Measurements from ENCODE around the gene PRDM12.

The PRDM12 gene

GRCh38 chr9:130632841-130633240, 31.6 kb upstream of the PRDM12 start:
- H2BK120ac ChIP-seq (ENCODE audit: low read depth, low read length) = no peak overlapping the region
- no peak overlapping the region for H2AK5ac ChIP-seq (ENCODE audit: low read depth, low read length)
- H3K36me3 ChIP-seq (replicated peaks in 1 of 2; ENCODE audit: control insufficient read depth in 2 of 2, insufficient read depth in 2 of 2, low read length in 2 of 2) = peaks cover 48 to 87% of the 10 kb centered on the region in 2 donors
- no peak overlapping the region for H4K91ac ChIP-seq (ENCODE audit: low read depth, low read length, poor library complexity)
- no CpG with 5 or more reads among the region's 7 CpGs for WGBS, 2 donors (ENCODE audit: extremely low coverage in 2 of 2, insufficient read length in 2 of 2, insufficient replicate concordance in 1 of 2)
- H2BK15ac ChIP-seq (ENCODE audit: low read length) = no peak overlapping the region
- H3K4me2 ChIP-seq (ENCODE audit: insufficient read depth, low read length, poor library complexity, severe bottlenecking) = no peak overlapping the region
- no peak overlapping the region for H4K8ac ChIP-seq (ENCODE audit: low read depth, low read length)
- H3K23ac ChIP-seq (ENCODE audit: low read depth, low read length, poor library complexity) = no peak overlapping the region
- H3K9ac ChIP-seq (ENCODE audit: low read depth, low read length, poor library complexity) = no peak overlapping the region
- H3K9me3 ChIP-seq (replicated peaks in 1 of 2; ENCODE audit: control insufficient read depth in 2 of 2, insufficient read depth in 1 of 2, low read depth in 1 of 2, low read length in 2 of 2) = no peaks in the 10 kb centered on the region
- peaks cover 9% of the 10 kb centered on the region for H3K79me1 ChIP-seq (ENCODE audit: low read depth, low read length)
- no peak overlapping the region for H2BK12ac ChIP-seq (ENCODE audit: low read length)
- H2BK5ac ChIP-seq (ENCODE audit: low read length) = no peak overlapping the region
- no peak overlapping the region for H3K27ac ChIP-seq (replicated peaks; ENCODE audit: low read length)
- H3K4ac ChIP-seq (ENCODE audit: low read length) = no peak overlapping the region
- no peak overlapping the region for H3K4me3 ChIP-seq (ENCODE audit: low read length in 2 of 2)
- peaks cover 4 to 13% of the 10 kb centered on the region in 2 donors for H3K4me1 ChIP-seq (ENCODE audit: control insufficient read depth in 2 of 2, insufficient read depth in 1 of 2, low read depth in 1 of 2, low read length in 2 of 2)
- no peak overlapping the region for H2AFZ ChIP-seq (ENCODE audit: low read length)
- no peaks in the 10 kb centered on the region for H3K27me3 ChIP-seq (ENCODE audit: control insufficient read depth in 3 of 3, insufficient read depth in 3 of 3, low read depth in 1 of 3, low read length in 3 of 3)
- H3K18ac ChIP-seq (ENCODE audit: low read length) = no peak overlapping the region
- DNase-seq (ENCODE audit: low spot score) = no peak
- no peak overlapping the region for H3K14ac ChIP-seq (ENCODE audit: low read length)

- no peak overlapping the region for H2AK5ac ChIP-seq (ENCODE audit: low read depth, low read length)
- peak overlapping the region; percentile 74 for H3K23ac ChIP-seq (ENCODE audit: low read depth, low read length, poor library complexity)
- no peak overlapping the region for H3K18ac ChIP-seq (ENCODE audit: low read length)
- H3K9me3 ChIP-seq (replicated peaks in 1 of 2; ENCODE audit: control insufficient read depth in 2 of 2, insufficient read depth in 1 of 2, low read depth in 1 of 2, low read length in 2 of 2) = no peaks in the 10 kb centered on the region
- no peak overlapping the region for H3K27ac ChIP-seq (replicated peaks; ENCODE audit: low read length)
- H3K4ac ChIP-seq (ENCODE audit: low read length) = no peak overlapping the region
- no peak overlapping the region for H2BK120ac ChIP-seq (ENCODE audit: low read depth, low read length)
- H3K27me3 ChIP-seq (ENCODE audit: control insufficient read depth in 3 of 3, insufficient read depth in 3 of 3, low read depth in 1 of 3, low read length in 3 of 3) = no peaks in the 10 kb centered on the region
- no peak overlapping the region for H3K14ac ChIP-seq (ENCODE audit: low read length)
- H3K9ac ChIP-seq (ENCODE audit: low read depth, low read length, poor library complexity) = no peak overlapping the region
- H3K4me2 ChIP-seq (ENCODE audit: insufficient read depth, low read length, poor library complexity, severe bottlenecking) = no peak overlapping the region
- no peak overlapping the region for H4K91ac ChIP-seq (ENCODE audit: low read depth, low read length, poor library complexity)
- no peak overlapping the region for H2AFZ ChIP-seq (ENCODE audit: low read length)
- H2BK5ac ChIP-seq (ENCODE audit: low read length) = no peak overlapping the region
- H3K36me3 ChIP-seq (replicated peaks in 1 of 2; ENCODE audit: control insufficient read depth in 2 of 2, insufficient read depth in 2 of 2, low read length in 2 of 2) = peaks cover 50 to 87% of the 10 kb centered on the region in 2 donors
- DNase-seq (ENCODE audit: low spot score) = no peak
- WGBS, 2 donors (ENCODE audit: extremely low coverage in 2 of 2, insufficient read length in 2 of 2, insufficient replicate concordance in 1 of 2) = no CpG with 5 or more reads among the region's 25 CpGs
- no peak overlapping the region for H4K8ac ChIP-seq (ENCODE audit: low read depth, low read length)
- peak overlapping the region; percentile 69 for H2BK12ac ChIP-seq (ENCODE audit: low read length)
- peaks cover 8% of the 10 kb centered on the region for H3K79me1 ChIP-seq (ENCODE audit: low read depth, low read length)
- peaks cover 8 to 13% of the 10 kb centered on the region in 2 donors for H3K4me1 ChIP-seq (ENCODE audit: control insufficient read depth in 2 of 2, insufficient read depth in 1 of 2, low read depth in 1 of 2, low read length in 2 of 2)
- no peak overlapping the region for H2BK15ac ChIP-seq (ENCODE audit: low read length)
- no peak overlapping the region for H3K4me3 ChIP-seq (ENCODE audit: low read length in 2 of 2)
These were observed 30.8 kb upstream of the PRDM12 start for GRCh38 chr9:130633336-130634190.

GRCh38 chr9:130634191-130634768, 30.1 kb upstream of the PRDM12 start:
- H2BK15ac ChIP-seq (ENCODE audit: low read length) = no peak overlapping the region
- H3K79me1 ChIP-seq (ENCODE audit: low read depth, low read length) = peaks cover 8% of the 10 kb centered on the region
- H3K9ac ChIP-seq (ENCODE audit: low read depth, low read length, poor library complexity) = no peak overlapping the region
- no peak overlapping the region for H3K14ac ChIP-seq (ENCODE audit: low read length)
- no peak overlapping the region for H2AFZ ChIP-seq (ENCODE audit: low read length)
- H3K18ac ChIP-seq (ENCODE audit: low read length) = no peak overlapping the region
- no peak overlapping the region for H3K4me2 ChIP-seq (ENCODE audit: insufficient read depth, low read length, poor library complexity, severe bottlenecking)
- H3K4ac ChIP-seq (ENCODE audit: low read length) = no peak overlapping the region
- H3K4me3 ChIP-seq (ENCODE audit: low read length in 2 of 2) = no peak overlapping the region
- H4K8ac ChIP-seq (ENCODE audit: low read depth, low read length) = no peak overlapping the region
- peak overlapping the region; percentile 74 for H3K23ac ChIP-seq (ENCODE audit: low read depth, low read length, poor library complexity)
- H2BK120ac ChIP-seq (ENCODE audit: low read depth, low read length) = no peak overlapping the region
- no peak overlapping the region for H2BK12ac ChIP-seq (ENCODE audit: low read length)
- no peak overlapping the region for H4K91ac ChIP-seq (ENCODE audit: low read depth, low read length, poor library complexity)
- H3K27me3 ChIP-seq (ENCODE audit: control insufficient read depth in 3 of 3, insufficient read depth in 3 of 3, low read depth in 1 of 3, low read length in 3 of 3) = no peaks in the 10 kb centered on the region
- H3K36me3 ChIP-seq (replicated peaks in 1 of 2; ENCODE audit: control insufficient read depth in 2 of 2, insufficient read depth in 2 of 2, low read length in 2 of 2) = peaks cover 52 to 91% of the 10 kb centered on the region in 2 donors
- DNase-seq (ENCODE audit: low spot score) = no peak
- no CpG with 5 or more reads among the region's 14 CpGs for WGBS, 2 donors (ENCODE audit: extremely low coverage in 2 of 2, insufficient read length in 2 of 2, insufficient replicate concordance in 1 of 2)
- H3K9me3 ChIP-seq (replicated peaks in 1 of 2; ENCODE audit: control insufficient read depth in 2 of 2, insufficient read depth in 1 of 2, low read depth in 1 of 2, low read length in 2 of 2) = no peaks in the 10 kb centered on the region
- H3K27ac ChIP-seq (replicated peaks; ENCODE audit: low read length) = no peak overlapping the region
- no peak overlapping the region for H2BK5ac ChIP-seq (ENCODE audit: low read length)
- H3K4me1 ChIP-seq (ENCODE audit: control insufficient read depth in 2 of 2, insufficient read depth in 1 of 2, low read depth in 1 of 2, low read length in 2 of 2) = peaks cover 9 to 14% of the 10 kb centered on the region in 2 donors
- H2AK5ac ChIP-seq (ENCODE audit: low read depth, low read length) = no peak overlapping the region

- Histone ChIP-seq H2BK15ac (ENCODE audit: low read length) (no peak overlapping the region), H3K4me2 (ENCODE audit: insufficient read depth, low read length, poor library complexity, severe bottlenecking) (no peak overlapping the region), H3K4ac (ENCODE audit: low read length) (no peak overlapping the region), H3K79me1 (ENCODE audit: low read depth, low read length) (peaks cover 8% of the 10 kb centered on the region), H2AK5ac (ENCODE audit: low read depth, low read length) (no peak overlapping the region), H4K8ac (ENCODE audit: low read depth, low read length) (no peak overlapping the region), H3K36me3 (replicated peaks in 1 of 2; ENCODE audit: control insufficient read depth in 2 of 2, insufficient read depth in 2 of 2, low read length in 2 of 2) (peaks cover 52 to 91% of the 10 kb centered on the region in 2 donors), H3K23ac (ENCODE audit: low read depth, low read length, poor library complexity) (no peak overlapping the region), H3K9ac (ENCODE audit: low read depth, low read length, poor library complexity) (no peak overlapping the region), H3K27ac (replicated peaks; ENCODE audit: low read length) (no peak overlapping the region), H2BK12ac (ENCODE audit: low read length) (no peak overlapping the region), H3K4me3 (ENCODE audit: low read length in 2 of 2) (no peak overlapping the region), H3K4me1 (ENCODE audit: control insufficient read depth in 2 of 2, insufficient read depth in 1 of 2, low read depth in 1 of 2, low read length in 2 of 2) (peaks cover 4 to 11% of the 10 kb centered on the region in 2 donors), H3K18ac (ENCODE audit: low read length) (no peak overlapping the region), H3K27me3 (ENCODE audit: control insufficient read depth in 3 of 3, insufficient read depth in 3 of 3, low read depth in 1 of 3, low read length in 3 of 3) (no peaks in the 10 kb centered on the region), H3K14ac (ENCODE audit: low read length) (no peak overlapping the region), H2BK5ac (ENCODE audit: low read length) (no peak overlapping the region), H4K91ac (ENCODE audit: low read depth, low read length, poor library complexity) (no peak overlapping the region), H2BK120ac (ENCODE audit: low read depth, low read length) (no peak overlapping the region), H2AFZ (ENCODE audit: low read length) (no peak overlapping the region), H3K9me3 (replicated peaks in 1 of 2; ENCODE audit: control insufficient read depth in 2 of 2, insufficient read depth in 1 of 2, low read depth in 1 of 2, low read length in 2 of 2) (no peaks in the 10 kb centered on the region)
- no CpG with 5 or more reads among the region's 8 CpGs for WGBS, 2 donors (ENCODE audit: extremely low coverage in 2 of 2, insufficient read length in 2 of 2, insufficient replicate concordance in 1 of 2)
- DNase-seq (ENCODE audit: low spot score) = no peak
These were observed 29.6 kb upstream of the PRDM12 start for GRCh38 chr9:130634801-130635200.
